GM18502 (cell line): Measurements from ENCODE around the gene CDC42EP5.
"Not testable (repeated sequence)": the region's sequence is repeated elsewhere in the genome, so short reads cannot be mapped to it uniquely, and the experiment has no call there.

ENCODE experiments used
- ATAC-seq: cut with Tn5 transposase; IDR thresholded peaks from one replicate; pipeline ENCODE4 v1.9.1; 2021; ENCODE audit warnings: mild to moderate bottlenecking; ENCODE audit not compliant: unreplicated experiment, poor library complexity

CDC42EP5 gene

DNA sequence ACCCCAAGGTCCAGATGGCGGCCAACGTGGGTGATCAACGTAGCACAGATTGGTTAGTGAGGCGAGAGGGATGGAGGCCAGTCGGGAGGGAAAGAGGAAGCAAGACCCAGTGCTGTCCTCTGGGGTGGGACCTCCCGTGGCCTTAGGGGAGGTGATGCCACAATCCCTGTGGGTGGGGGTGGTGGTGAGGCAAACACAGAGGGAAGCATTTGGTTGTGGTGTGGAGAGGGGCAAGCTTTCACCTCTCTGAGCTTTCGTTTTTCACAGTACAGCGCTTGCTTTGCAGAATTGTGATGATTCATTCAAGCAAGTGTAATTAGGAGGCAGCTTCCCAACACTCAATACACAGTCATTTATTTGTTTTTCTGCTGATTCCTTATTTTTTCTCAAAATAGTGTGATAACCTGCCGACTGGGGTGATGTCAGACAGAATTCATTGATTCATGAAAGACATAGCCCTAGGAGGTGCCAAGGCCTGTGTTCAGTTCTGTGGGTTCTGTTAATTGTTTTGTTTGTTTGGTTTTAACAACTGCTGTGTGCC is 21.7 kb downstream of the CDC42EP5 start:
- no peak for ATAC-seq

DNA sequence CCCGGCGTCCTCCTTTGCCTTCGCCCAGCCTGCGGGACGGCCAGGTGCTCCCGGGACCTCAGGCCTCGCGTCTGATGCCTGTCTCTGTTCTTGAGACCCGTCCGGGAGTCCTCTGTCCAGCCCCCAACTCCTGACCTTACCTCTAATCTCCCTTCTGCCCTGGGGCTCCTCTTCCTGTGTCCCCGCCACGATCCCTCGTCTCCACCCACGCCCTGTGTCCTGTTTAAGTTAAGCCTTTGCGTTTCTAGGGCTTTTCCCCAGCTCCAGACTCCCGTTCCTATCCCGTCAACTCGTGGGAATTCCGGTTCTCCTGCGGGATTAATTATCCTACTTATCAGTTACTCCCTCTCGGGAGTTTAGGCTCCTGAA is 23.4 kb downstream of the CDC42EP5 start:
- ATAC-seq = no peak

DNA sequence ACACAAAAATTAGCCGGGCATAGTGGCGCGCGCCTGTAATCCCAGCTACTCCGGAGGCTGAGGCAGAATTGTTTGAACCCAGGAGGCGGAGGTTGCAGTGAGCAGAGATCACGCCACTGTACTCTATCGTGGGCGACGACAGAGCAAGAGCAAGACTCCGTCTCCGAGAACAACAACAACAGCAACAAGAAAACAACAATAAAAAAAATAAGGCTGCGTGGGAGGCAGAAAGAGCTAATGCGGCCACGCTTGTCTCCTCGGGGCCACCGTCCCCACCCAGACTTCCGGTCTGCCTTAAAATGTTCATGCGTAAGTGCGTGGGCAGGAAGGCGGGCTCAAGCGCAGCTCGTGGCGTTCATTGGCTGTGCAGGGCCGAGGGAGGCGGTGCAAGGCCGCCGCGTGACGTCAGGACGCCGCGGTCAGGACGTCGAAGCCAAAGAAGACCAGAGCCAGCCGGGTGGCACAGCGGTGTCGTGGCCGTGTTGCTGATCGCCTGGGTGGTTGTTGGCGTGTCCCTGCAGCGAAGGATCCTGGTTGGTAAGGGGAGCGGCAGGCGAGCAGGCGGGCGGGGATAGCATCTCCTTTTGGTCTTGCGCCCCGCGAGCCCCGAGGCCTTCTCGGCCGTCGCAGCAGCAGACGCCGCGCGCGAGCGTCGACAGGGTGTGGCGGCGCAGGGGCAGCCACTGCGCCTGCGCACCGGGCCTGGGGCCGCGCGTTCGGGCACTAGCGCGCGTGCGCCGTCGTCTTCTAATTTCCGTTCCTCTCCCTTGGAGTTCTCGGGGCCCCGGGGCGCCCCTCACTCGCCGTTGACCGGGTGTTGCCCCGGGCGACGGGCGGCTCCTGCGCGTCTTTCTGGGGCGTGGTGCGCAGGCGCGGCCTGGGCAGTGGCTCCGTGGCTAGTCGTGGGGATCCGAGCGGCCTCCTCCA is 24.1 kb downstream of the CDC42EP5 start, which contains the start of gene LENG8:
Gene LENG8 (plus strand): TSS at position 426 of the 927 bp plus-strand sequence. CDS start 2,146 bp downstream, outside the sequence.
- ATAC-seq = peak; percentile 85

DNA sequence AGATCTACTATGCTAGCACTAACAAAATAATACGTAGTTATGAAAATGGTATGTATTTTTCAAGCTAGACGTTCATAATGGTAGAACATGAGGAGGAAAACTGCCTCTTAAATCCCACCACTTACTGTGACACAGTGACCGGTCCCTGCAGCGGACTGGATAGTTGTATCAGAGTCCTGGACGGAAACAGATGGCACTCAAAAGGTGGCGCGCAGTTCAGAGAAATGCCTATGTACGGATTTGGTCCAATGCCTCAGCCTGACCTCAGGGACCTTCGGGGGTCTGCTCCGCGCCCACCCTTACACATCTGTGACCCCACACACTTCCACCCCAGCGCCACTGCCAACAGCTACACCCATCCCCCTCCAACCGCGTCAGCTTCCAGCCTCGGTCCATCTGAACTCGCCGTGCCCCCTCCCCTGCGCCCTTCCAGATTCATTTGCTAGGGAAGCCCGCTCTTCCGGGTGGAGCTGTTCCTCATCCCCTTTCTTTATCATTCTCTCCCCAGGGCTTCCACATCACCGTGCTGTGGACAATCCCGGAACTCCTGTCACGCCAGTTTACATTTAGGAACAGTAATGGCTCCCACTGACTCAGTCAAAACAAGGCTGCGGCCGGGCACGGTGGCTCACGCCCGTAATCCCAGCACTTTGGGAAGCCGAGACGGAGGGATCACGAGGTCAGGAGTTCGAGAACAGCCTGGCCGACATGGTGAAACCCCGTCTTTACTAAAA is 24.9 kb downstream of the CDC42EP5 start:
- ATAC-seq = peak; percentile 11

DNA sequence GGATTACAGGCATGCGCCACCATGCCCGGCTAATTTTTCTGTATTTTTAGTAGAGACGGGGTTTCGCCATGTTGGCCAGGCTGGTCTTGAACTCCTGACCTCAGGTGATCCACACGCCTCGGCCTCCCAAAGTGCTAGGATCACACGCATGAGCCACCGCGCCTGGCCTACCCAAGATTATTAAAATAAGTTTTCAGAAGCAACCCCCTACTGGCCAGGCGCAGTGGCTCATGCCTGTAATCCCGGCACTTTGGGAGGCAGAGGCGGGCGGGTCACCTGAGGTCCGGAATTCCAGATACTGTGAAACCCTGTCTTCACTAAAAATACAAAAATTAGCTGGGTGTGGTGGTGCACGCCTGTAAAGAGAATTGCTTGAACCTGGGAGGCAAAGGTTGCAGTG is 26.7 kb downstream of the CDC42EP5 start:
- not testable (repeated sequence) for ATAC-seq

DNA sequence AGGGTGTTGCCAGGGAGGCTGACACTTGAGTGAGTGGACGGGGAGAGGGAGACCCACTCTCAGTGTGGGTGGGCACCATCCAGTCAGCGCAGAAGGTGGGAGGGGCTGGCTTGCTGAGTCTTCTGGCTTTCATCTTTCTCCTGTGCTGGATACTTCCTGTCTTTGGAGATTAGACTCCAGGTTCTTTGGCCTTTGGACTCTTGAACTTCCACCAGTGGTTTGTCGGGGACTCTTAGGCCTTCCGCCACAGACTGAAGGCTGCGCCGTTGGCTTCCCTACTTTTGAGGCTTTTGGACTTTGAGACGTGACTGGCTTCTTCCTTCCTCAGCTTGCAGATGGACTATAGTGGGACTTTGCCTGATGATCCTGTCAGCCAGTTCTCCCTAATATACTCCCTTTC is 28.4 kb downstream of the CDC42EP5 start:
- ATAC-seq = no peak

DNA sequence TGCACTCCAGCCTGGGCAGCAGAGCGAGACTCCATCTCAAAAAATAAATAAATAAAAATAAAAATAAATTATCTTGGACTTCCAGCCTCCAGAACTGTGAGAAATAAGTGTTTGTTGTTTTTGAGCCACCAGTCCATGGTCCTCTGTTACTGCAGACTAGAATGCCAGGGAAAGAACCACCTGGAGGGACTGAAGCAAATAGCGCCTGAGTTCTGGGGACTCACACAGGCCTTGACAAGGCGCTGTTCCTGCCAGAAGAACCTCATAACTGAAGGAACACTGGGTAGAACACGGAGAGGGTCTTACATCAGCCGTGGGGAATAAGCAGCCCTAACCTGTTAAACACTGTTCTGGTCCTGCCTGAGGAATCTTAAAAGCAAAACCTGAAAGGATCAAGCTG is 32.5 kb downstream of the CDC42EP5 start:
- no peak for ATAC-seq

DNA sequence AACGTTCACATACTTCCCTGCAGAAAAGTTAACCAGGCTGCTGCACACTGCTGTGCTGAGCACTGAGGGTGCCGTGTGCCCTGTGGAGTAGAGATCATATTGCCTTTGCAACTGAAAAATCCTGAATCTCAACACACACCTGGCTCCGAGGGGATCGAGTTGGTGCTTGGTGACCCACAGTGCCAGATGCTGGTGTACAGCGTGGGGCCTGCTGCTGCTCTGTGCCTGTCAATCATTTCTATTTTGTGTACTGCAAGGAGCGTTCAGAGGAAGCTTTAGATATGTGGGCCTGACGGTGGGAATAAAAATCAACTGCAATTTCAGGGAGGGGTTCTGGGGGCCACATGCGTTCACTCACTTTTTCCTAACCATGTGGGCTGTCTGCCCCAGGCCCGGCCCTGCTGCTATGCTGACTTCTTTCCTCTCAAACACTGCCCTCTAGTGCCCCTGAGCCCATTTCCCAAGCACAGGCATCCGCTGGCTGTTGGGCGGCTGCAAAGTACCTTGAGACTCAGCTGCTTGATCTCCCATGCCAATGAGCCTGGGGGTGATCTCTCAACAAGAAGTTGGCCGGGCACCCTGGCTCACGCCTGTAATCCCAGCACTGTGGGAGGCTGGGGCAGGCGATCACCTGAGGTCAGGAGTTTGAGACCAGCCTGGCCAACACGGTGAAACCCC is 33.8 kb downstream of the CDC42EP5 start:
- ATAC-seq = no peak

DNA sequence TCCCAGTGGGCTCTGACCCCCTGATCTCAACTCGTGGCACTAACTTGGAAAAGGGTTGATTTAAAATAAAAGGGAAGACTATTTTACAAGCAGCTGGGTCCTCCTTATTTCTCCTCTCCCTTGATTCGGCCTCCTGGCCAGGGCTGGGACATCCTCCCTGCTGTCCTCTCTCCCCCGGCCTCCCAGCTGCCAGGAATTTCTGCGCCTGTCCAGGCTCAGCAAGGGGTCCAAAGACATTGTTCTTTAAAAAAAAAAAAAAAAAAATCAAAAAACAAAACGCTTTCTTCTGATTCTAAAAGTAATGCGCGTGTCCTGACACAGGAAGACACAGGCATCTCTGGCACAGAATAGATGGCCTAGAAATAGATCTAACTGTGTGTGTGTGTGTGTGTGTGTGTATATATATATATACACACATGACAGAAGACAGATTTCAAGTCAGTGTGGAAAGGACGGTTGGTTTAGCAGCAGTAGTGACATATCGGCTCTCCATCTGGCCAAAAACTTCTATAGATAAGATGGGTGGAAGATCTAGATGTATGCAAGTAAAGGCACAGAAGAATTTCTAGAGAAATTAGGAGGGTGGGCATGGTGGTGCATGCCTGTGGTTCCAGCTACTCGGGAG is 36.4 kb downstream of the CDC42EP5 start:
- no peak for ATAC-seq

DNA sequence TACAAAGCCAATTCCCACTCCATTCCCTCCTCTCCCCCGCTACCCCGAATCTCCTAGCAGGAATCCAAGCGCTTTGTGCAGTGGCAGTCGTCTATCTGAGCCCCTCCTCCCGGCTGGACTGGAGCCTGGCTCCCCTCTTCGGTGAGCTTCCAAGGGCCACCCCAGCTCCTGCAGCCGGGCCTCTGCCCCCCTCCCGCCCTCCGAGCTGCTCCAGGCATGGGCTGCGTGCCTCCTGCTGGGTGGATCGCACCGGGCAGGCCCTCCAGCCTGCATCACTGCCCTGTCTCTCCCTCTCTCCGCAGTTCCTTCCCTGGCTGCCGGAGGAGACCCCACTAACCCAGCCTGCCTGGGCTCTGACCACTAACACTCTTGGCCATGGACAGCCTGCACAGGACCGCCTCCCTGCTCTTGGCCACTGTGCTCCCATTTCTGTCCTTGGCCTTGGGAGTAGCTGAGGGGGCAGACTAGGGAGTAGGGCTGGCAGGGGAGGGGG is 37.0 kb downstream of the CDC42EP5 start:
- ATAC-seq = no peak

DNA sequence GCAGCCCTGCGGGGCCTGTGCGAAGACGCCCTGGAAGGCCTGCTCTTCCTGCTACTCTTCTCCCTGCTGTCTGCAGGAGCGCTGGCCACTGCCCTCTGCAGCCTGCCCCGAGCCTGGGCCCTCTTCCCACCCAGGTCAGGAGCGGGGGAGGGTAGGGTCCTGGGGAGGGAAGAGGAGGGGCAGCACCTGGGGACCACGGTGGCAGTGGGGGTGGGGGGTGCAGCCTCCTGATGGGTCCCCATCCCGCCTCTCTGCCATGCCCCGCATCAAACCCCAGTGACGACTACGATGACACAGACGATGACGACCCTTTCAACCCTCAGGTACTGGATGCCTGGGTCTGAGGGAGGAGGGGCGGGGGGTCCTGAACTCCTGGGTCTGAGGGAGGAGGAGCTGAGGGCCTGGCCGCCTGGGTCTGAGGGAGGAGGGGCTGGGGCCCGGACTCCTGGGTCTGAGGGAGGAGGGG is 37.5 kb downstream of the CDC42EP5 start:
- no peak for ATAC-seq

DNA sequence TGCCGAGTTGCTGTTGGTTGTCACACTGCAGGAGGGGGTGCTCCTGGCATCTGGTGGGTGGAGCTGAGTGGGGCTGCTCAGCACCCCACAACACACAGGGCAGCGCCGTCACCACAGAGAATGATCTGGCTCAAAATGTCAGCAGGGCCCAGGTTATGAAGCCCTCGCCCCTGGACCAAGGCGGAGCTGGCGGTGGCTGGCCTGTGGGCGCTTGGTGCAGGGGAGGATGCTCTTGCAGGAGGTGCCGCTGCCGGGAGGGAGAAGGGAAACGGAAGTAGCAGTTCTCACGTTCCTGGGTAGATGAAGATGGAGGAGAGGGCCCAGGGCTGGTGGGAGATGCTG is 38.3 kb downstream of the CDC42EP5 start:
- ATAC-seq = no peak

DNA sequence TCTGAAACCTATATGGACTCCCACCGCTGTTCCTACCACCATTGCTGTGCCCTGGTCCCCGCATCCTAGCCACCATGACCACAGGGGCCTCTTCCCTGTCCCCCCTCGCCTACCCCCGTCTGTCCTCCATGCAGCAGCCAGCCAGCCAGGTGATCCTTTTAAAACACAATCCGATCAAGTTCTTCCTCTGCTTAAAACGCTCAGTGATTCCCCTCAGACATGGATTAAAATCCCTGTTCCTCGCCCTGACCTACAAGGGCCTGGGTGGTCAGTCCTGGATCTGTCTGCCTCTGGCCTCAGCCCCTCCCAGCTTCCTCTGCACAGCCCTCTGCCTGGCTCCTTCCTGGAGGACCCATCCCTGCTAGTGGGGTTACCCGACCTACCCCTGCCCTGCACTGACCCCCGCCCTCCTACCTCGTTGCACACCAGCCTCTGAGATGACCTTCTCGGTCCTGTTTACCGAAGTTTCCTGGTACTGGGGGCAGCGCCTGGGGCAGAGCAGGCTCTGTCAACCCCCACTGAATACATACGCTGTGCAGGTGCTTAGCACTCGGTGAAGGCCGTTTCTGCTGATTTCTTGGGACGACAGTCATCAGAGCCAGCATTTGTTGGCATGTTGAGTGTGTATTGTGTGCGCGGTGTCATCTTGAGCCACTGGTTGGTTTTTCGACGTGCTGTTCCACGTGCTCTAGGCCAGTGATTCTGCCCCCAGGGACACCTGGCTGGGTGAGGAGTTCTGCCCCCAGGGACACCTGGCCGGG is 38.8 kb downstream of the CDC42EP5 start:
- no peak for ATAC-seq

DNA sequence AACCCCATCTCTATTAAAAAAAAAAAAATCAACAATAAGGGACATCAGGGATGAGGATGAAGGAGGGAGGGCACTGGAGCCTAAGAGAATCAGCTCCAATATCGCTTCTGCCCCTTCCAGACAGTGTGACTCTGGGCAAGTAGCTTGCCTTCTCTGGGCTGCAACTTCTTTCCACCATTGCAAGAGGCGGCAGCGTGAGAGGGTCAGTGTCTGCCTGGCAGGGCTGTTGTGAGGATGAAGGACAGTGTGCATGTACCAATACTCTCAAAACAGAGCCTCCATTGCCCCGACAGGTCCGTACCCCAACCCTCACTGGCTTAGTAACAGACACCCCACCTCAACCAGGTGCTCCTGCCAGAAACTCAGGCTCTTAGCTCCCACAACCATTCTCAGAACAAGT is 39.4 kb downstream of the CDC42EP5 start:
- no peak for ATAC-seq

DNA sequence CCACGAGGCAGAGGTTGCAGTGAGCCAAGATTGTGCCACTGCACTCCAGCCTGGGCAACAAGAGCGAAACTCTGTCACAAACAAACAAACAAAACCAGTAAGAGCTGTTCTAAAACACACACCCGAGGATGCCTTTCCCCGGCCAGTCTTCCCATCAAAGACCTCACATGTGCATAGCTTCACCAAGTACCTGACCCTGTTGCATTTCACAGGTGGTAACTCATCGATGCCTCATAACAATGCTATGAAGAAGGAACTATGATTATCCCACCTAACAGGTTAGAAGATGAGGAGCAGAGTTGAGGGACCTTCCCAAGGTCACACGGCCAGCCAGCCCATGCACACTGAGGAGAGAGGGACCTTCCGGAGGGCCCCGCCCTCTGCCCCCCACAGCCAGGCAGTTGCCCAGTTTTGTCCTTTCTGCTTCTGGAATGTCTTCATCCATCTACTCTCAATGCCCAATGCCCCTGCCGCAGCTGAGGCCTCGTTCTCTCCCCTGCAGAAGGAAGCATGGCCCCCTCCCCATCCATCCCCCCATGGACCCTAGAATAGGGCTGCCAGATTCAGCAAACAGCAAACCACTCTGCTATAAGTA is 40.9 kb downstream of the CDC42EP5 start:
- ATAC-seq = no peak

DNA sequence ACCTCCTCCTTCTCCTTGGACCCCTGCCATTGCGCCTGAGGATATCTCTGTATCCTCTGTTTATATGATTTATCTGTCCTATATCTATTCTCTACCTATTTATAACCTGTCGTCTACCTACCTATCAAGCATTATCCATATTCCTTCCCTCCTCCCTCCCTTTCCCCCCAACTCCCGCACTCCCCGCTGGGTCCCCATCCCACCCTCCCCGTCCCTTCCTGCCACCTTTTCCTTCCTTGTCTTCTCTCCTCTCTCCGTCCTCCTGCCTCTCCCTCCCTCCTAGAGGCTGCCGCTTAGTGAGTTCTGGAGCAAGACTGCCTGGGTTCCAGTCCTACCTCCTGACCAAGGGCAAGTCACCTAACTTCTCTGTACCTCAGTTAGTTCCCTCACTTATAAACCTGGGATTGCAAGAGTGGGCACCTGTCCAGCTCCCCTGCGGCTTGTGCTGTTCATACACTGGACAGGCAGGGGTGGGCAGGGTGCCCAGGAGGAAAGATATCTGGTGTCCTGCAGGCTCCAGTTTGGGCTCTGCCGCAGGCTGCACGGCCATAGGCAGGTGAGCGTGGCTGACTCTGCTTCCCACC is 41.7 kb downstream of the CDC42EP5 start:
- no peak for ATAC-seq

DNA sequence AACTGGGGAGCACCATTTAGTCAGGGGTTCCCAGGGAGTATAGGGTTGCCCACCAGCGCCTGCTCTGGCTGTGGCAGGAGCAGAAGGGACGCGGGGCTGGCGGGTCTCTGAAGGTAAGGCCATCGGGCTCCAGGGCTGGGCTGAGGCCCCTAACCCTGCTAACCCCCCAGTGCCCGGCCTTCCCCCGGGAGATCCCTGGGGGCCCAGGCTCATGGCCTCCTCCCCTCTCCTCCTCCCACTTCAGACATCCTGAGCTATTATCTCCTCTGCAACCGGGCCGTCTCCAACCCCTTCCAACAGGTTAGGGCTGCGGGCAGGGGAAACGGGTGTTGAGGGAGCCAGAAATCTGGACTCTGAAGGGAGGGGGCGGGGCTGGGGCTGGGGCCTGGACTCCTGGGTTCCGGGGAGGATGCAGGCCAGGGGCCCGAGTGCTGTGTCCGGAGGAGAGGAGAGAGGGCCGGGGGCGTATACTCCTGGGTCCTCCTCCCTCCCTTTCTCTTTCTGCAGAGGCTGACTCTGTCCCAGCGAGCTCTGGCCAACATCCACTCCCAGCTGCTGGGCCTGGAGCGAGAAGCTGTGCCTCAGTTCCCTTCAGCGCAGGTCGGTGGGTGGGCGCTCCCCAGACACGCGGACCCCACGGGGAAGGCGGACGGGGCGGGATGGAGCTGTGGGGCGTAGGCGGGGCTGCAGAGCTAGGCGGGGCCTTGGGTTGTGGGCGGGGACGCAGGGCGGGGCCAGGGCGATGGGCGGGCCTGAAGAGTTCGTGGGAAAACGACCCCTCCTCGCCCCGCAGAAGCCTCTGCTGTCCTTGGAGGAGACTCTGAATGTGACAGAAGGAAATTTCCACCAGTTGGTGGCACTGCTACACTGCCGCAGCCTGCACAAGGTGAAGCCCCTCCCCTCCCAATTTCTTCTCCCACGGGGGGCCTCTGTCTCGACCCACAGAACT is 42.5 kb downstream of the CDC42EP5 start:
- no peak for ATAC-seq
